ENCODE data around the gene SPIRE2.
"Not testable (repeated sequence)": the region's sequence is repeated elsewhere in the genome, so short reads cannot be mapped to it uniquely, and the experiment has no call there.

SPIRE2 gene

GRCh38 chr16:89808475-89808874 is 19.8 kb upstream of the SPIRE2 start:
- no peak for DNase-seq (ENCODE audit: low read depth)

GRCh38 chr16:89811321-89811720 is 17.0 kb upstream of the SPIRE2 start:
- no peak for DNase-seq (ENCODE audit: low read depth)

- no peak for DNase-seq (ENCODE audit: low read depth)
Measured at GRCh38 chr16:89815639-89816348, 12.5 kb upstream of the SPIRE2 start.

- not testable (repeated sequence) for DNase-seq (ENCODE audit: low read depth)
Measured at GRCh38 chr16:89818851-89819403, 9.3 kb upstream of the SPIRE2 start.

- not testable (repeated sequence) for DNase-seq (ENCODE audit: low read depth)
Measured at GRCh38 chr16:89819448-89819847, 8.8 kb upstream of the SPIRE2 start.

GRCh38 chr16:89821438-89822187 is 6.7 kb upstream of the SPIRE2 start:
- no peak for DNase-seq (ENCODE audit: low read depth)

GRCh38 chr16:89822188-89823086 is 5.8 kb upstream of the SPIRE2 start:
- DNase-seq (ENCODE audit: low read depth) = no peak

- DNase-seq (ENCODE audit: low read depth) = no peak
Measured at GRCh38 chr16:89823087-89823823, 5.0 kb upstream of the SPIRE2 start.

- not testable (repeated sequence) for DNase-seq (ENCODE audit: low read depth)
Measured at GRCh38 chr16:89823824-89824148, 4.5 kb upstream of the SPIRE2 start.

GRCh38 chr16:89826531-89827382 is 1.5 kb upstream of the SPIRE2 start:
- DNase-seq (ENCODE audit: low read depth) = no peak

GRCh38 chr16:89827383-89828198 is 684 bp upstream of the SPIRE2 start:
- peak; percentile 59 for DNase-seq (ENCODE audit: low read depth)

GRCh38 chr16:89828870-89829629 is 775 bp downstream of the SPIRE2 start:
- DNase-seq (ENCODE audit: low read depth) = no peak

GRCh38 chr16:89829630-89830437 is 1.6 kb downstream of the SPIRE2 start:
- no peak for DNase-seq (ENCODE audit: low read depth)

- no peak for DNase-seq (ENCODE audit: low read depth)
Measured at GRCh38 chr16:89831810-89832328, 3.6 kb downstream of the SPIRE2 start.

GRCh38 chr16:89833664-89834363 is 5.5 kb downstream of the SPIRE2 start:
- DNase-seq (ENCODE audit: low read depth) = not testable (repeated sequence)

- DNase-seq (ENCODE audit: low read depth) = not testable (repeated sequence)
Measured at GRCh38 chr16:89834813-89835363, 6.6 kb downstream of the SPIRE2 start.

GRCh38 chr16:89836484-89836883 is 8.2 kb downstream of the SPIRE2 start:
- not testable (repeated sequence) for DNase-seq (ENCODE audit: low read depth)

Measured in GM04503 (cell line).